MV-4-11 (cell line): ENCODE results near the gene TNFRSF12A.
A peak's percentile ranks its signal among the peaks of the same experiment; 100 is the strongest.
"Not testable (repeated sequence)": the region's sequence is repeated elsewhere in the genome, so short reads cannot be mapped to it uniquely, and the experiment has no call there.

Experiments
- DNase-seq: peaks from one replicate; lab custom pipeline; 2025; lab: John Stamatoyannopoulos, UW

Gene TNFRSF12A

GRCh38 chr16:3049921-3050481 lies 29.8 kb downstream of the TNFRSF12A start:
- DNase-seq, result no peak

GRCh38 chr16:3050487-3050886 lies 30.3 kb downstream of the TNFRSF12A start:
- peak; percentile 37 for DNase-seq

DNA sequence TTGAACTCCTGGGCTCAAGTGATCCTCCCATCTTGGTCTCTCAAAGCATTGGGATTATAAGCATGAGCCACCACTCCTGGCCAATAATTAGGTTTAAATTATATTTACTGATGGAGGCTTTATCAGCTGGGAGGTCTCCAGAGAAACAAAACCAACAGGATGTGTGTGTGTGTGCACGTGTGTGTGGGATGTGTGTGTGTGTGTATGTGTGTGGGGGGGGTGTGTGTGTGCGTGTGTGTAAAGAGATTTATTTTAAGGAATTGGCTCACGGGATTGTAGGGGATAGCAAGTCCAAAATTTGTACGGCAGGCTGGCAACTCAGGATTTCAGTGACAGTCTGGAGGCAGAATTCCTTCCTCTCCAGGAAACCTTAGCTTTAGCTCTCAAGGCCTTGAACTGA lies 30.8 kb downstream of the TNFRSF12A start:
- DNase-seq, result no peak

GRCh38 chr16:3051494-3051893 lies 31.3 kb downstream of the TNFRSF12A start:
- DNase-seq, result peak; percentile 10

DNA sequence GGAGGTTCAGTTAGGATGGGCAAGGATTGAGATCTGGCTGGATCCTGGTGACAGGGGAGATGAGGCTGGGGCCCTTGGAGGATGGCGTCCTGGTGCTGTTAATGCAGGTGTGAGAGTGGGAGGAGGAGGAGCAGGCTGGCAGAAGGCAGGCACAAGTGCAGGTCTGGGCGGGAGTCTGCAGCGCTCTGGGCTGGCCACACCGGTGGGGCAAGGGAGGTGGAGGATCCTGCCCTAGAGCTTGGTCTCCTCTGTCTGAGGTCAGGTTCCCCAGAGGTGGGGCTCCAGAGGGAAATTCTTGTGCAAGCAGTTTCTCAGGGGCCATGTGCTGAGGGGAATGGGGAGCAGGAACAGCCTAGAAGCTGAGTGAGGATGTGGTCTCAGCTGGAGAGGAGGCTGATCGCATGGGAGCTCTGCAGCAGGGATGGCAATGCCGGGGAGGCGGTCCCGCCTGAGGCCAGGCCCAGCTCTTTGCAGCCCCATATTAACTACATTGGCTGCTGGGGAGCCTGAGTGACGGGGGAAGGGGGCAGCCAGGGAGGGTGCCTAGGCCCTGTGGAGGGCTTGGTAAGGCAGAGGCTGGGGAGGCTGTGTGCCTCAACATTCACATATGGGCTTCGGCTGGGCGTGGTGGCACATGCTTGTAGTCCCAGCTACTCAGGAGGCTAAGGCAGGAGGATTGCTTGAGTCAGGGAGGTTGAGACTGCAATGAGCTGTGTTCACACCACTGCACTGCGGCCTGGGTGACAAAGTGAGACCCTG lies 32.6 kb downstream of the TNFRSF12A start:
- DNase-seq, result not testable (repeated sequence)

- DNase-seq, result peak; percentile 27
These were observed 33.2 kb downstream of the TNFRSF12A start for GRCh38 chr16:3053330-3053710.

DNA sequence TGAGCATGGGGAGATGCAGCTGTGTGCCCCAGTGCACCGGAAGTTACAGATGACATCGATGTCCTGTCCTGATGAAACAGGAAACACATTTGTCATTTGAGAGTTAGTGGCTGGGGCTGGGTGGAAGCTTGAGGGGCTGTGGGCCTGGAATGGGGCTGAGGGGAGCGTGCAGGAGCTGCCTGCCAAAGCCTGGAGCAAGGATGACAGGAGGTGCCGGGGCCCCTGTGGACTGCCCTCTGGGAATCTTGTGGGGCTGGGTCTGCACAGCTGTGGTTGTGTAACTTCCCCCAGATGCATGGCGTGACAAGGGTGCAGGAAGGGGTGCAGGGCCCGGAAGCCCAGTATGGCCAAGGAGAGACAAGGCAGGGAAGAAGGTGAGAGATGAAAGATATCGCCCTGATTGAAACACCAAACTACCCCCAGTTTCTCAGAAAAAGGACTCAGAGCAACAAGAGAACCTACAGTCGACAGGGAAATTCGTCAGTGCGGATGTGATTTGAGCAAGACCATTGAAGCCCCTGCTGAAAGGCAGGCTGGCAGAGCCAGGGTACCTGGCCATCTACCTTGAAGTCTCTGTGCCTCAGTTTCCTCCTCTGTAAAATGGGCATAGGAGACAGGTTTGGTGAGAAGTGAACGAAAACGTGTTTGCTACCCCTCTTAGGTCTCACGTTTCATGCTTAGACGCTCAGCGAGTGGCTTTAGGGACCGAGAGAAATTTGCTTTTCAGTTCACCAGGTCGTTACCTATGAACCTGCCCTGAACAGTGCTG lies 35.0 kb downstream of the TNFRSF12A start:
- peak; percentile 75 for DNase-seq

DNA sequence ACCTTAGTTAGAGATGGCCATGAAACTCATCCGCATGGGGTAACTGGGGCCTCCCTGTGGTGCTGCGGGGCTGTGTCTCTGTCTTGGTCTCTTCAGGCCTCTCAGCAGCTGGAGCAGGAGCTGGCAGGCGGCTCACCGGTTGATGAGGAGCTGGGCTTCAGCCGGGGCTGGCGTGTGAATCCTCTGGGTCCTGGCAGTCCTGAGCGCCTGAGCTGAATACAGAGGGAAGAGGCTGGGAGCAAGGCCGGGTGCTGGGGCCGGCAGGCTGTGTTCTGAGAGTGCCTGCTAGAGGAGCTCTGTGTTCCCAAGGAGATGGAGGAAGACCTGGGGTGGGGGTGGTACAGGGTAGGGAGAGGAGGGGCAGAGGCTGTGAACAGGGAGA lies 35.6 kb downstream of the TNFRSF12A start:
- DNase-seq, result not testable (repeated sequence)

DNA sequence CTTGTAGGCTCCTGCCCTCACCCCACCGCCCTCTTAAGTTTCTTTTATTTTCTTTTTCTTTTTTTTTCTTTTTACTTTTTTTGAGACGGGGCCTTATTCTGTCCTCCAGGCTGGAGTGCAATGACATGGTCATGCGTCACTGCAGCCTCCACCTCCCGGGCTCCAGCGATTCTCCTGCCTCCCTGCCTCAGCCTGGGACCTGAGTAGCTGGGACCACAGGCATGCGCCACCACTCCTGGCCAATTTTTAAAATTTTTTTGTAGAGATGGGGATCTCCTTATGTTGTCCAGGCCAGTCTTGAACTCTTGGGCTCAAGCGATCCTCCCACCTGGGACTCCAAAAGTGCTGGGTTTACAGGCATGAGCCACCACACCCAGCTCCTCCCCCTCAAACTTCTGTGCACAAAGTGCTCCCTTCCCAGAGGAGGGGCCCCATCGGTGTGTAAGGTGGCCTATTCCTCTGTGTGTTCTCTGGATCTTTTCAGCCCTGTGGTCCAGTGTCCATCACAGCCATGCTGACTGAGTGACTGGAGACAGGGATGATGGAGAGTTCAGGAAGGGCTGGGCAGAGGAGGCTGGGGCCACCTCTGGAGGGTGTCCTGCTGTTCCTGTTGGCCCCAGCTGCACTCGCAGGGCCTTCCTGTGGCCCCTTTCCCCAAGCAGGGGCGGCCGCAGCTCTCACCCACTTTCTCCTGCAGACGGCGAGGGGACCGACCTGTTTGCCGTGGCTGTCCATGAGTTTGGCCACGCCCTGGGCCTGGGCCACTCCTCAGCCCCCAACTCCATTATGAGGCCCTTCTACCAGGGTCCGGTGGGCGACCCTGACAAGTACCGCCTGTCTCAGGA lies 36.4 kb downstream of the TNFRSF12A start:
- DNase-seq, result no peak

GRCh38 chr16:3057181-3058138 lies 37.3 kb downstream of the TNFRSF12A start:
- DNase-seq, result no peak

GRCh38 chr16:3058139-3059030 lies 38.2 kb downstream of the TNFRSF12A start:
- DNase-seq, result peak; percentile 7

DNA sequence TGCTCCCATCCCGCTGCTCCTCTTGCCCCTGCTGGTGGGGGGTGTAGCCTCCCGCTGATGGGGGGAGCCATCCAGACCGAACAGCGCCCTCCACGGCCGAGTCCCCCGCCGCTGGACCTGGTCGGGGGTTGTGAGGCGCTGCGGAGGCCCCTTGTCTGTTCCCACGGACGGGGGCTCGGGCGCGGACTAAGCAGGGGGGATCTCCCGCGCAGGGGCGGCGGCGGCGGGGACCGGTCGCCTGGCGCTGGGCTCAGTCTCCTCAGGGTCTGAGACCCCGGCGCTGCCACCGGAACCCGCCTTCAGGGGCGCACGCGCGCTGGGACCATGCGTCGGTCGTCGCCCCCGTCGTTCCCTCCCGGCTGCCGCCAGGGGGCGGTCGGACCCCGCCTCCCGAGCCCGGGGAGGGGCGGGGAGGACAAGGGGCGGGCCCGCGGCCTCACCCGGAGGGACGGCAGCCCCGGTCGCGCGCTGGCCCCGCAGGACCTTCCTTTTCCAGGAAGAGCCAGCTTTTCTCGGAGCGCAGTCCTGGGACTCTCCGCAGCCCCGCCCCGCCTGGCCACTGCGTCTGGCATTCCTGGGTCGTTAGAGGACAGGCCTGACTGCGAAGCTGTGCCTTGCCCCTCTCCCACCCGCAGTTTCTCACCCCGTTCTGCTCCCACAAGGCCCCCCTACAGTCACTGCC lies 39.0 kb downstream of the TNFRSF12A start:
- peak; percentile 76 for DNase-seq

GRCh38 chr16:3059723-3060242 lies 39.6 kb downstream of the TNFRSF12A start:
- no peak for DNase-seq

GRCh38 chr16:3060339-3061127 lies 40.4 kb downstream of the TNFRSF12A start:
- no peak for DNase-seq

- no peak for DNase-seq
These were observed 42.4 kb downstream of the TNFRSF12A start for GRCh38 chr16:3062553-3062952.

GRCh38 chr16:3063625-3064386 lies 43.6 kb downstream of the TNFRSF12A start:
- DNase-seq, result no peak

- no peak for DNase-seq
These were observed 45.0 kb downstream of the TNFRSF12A start, which contains the start of gene IL32 for GRCh38 chr16:3065069-3065741. TSS of gene IL32 (plus strand) at chr16:3065640. CDS start at chr16:3065812, 172 bp downstream.
